IMR-90 (cell line): Measurements from ENCODE around the gene ROBO1. TPM values are rescaled to one million over a fixed set of nuclear protein-coding genes. Genes with fewer than 3 reads are reported as not detected.

Source experiments
- ATAC-seq: fragments of 200-7000 bp; cut with Tn5 transposase; 2 replicates; pipeline ENCODE4 v1.9.1; 2020; ENCODE audit warnings: low read depth, mild to moderate bottlenecking, moderate library complexity
- BruUV-seq: library from RNA; stranded (reverse); fragments of 400-500 nt; replicated peaks from 2 replicates; lab custom pipeline; 2021; lab: Mats Ljungman, UMichigan
- CTCF ChIA-PET: fragments of 300-600 bp; formaldehyde crosslinking; extraction: SDS; loops from one replicate; lab custom pipeline; 2021; ENCODE audit warnings: antibody characterized with exemption; lab: Yijun Ruan, JAX
- POLR2A ChIA-PET: fragments of 300-600 bp; sonication (Branson Sonifier 250); formaldehyde crosslinking; loops from one replicate; lab custom pipeline; 2022; ENCODE audit warnings: antibody characterized with exemption; ENCODE audit not compliant: unreplicated experiment; lab: Charles Lee
- DNase-seq: peaks from one replicate; pipeline ENCODE4 v3.0.0; 2013
- H2AFZ ChIP-seq: replicated peaks from 2 replicates; pipeline ENCODE3; 2013; ENCODE audit warnings: low read length, mild to moderate bottlenecking; ENCODE audit not compliant: poor library complexity
- H2AK5ac ChIP-seq: 2 replicates; pipeline ENCODE4 v1.6.1; 2013; ENCODE audit warnings: low read depth, low read length, inconsistent platforms
- H2AK9ac ChIP-seq: replicated peaks from 2 replicates; pipeline ENCODE3; 2013; ENCODE audit warnings: mild to moderate bottlenecking, low read depth, low read length, moderate library complexity; ENCODE audit not compliant: poor library complexity
- H2BK120ac ChIP-seq: 2 replicates; pipeline ENCODE4 v1.6.1; 2013; ENCODE audit warnings: low read depth, low read length, inconsistent platforms
- H2BK15ac ChIP-seq: 3 replicates; pipeline ENCODE4 v1.6.1; 2013; ENCODE audit warnings: low read depth, low read length, inconsistent platforms
- H2BK20ac ChIP-seq: 2 replicates; pipeline ENCODE4 v1.6.1; 2013; ENCODE audit warnings: low read depth, mild to moderate bottlenecking, inconsistent platforms, low read length, moderate library complexity
- H2BK5ac ChIP-seq: 2 replicates; pipeline ENCODE4 v1.6.1; 2013; ENCODE audit warnings: mild to moderate bottlenecking, low read depth, low read length, inconsistent platforms; ENCODE audit not compliant: poor library complexity, severe bottlenecking
- H3K14ac ChIP-seq: replicated peaks from 2 replicates; pipeline ENCODE4 v1.6.1; 2013; ENCODE audit warnings: low read depth, low read length, inconsistent platforms
- H3K18ac ChIP-seq: 2 replicates; pipeline ENCODE4 v1.6.1; 2013; ENCODE audit warnings: low read depth, low read length, control low read depth
- H3K23ac ChIP-seq: 2 replicates; pipeline ENCODE4 v1.6.1; 2013; ENCODE audit warnings: low read depth, low read length, inconsistent platforms
- H3K27ac ChIP-seq: 2 replicates; pipeline ENCODE4 v1.5.1; 2013; ENCODE audit warnings: mild to moderate bottlenecking, control low read depth, low read length; ENCODE audit not compliant: insufficient read depth
- H3K27me3 ChIP-seq: 2 replicates; pipeline ENCODE4 v1.6.1; 2013; ENCODE audit warnings: low read length; ENCODE audit not compliant: control insufficient read depth, insufficient read depth
- H3K36me3 ChIP-seq: 2 replicates; pipeline ENCODE4 v1.6.1; 2013; ENCODE audit warnings: low read length, mixed read lengths; ENCODE audit not compliant: control insufficient read depth, insufficient read depth
- H3K4ac ChIP-seq: 2 replicates; pipeline ENCODE4 v1.6.1; 2013; ENCODE audit warnings: low read depth, low read length, inconsistent platforms
- H3K4me1 ChIP-seq: 2 replicates; pipeline ENCODE4 v1.6.1; 2013; ENCODE audit warnings: low read length, mixed read lengths; ENCODE audit not compliant: control insufficient read depth, insufficient read depth
- H3K4me2 ChIP-seq: 2 replicates; pipeline ENCODE4 v1.6.1; 2013; ENCODE audit warnings: low read depth, mild to moderate bottlenecking, control low read depth, low read length, moderate library complexity
- H3K4me3 ChIP-seq: 2 replicates; pipeline ENCODE4 v1.5.1; 2013; ENCODE audit warnings: low read depth, mild to moderate bottlenecking, control low read depth, low read length, moderate library complexity; ENCODE audit not compliant: insufficient read depth
- H3K56ac ChIP-seq: 2 replicates; pipeline ENCODE4 v1.6.1; 2013; ENCODE audit warnings: low read length, inconsistent platforms; ENCODE audit not compliant: insufficient read depth; ENCODE audit errors: extremely low read depth
- H3K79me1 ChIP-seq, 2 experiments: 2 replicates each; pipeline ENCODE4 v1.6.1; 2013; ENCODE audit warnings: low read length in 2 of 2, inconsistent platforms in 1 of 2, low read depth in 1 of 2
- H3K9ac ChIP-seq: 2 replicates; pipeline ENCODE4 v1.6.1; 2013; ENCODE audit warnings: low read depth, low read length, control low read depth
- H3K9me1 ChIP-seq: 2 replicates; pipeline ENCODE4 v1.6.1; 2013; ENCODE audit warnings: low read length, inconsistent platforms; ENCODE audit not compliant: insufficient read depth
- H3K9me3 ChIP-seq: 2 replicates; pipeline ENCODE4 v1.6.1; 2013; ENCODE audit warnings: low read length; ENCODE audit not compliant: control insufficient read depth, insufficient read depth
- H4K20me1 ChIP-seq: 2 replicates; pipeline ENCODE4 v1.6.1; 2013; ENCODE audit warnings: low read length, inconsistent platforms; ENCODE audit not compliant: insufficient read depth
- H4K5ac ChIP-seq: 2 replicates; pipeline ENCODE4 v1.6.1; 2013; ENCODE audit warnings: mild to moderate bottlenecking, low read depth, low read length, control low read depth
- H4K8ac ChIP-seq, 2 experiments: 2 replicates each; pipeline ENCODE4 v1.6.1; 2013; ENCODE audit warnings: low read depth in 2 of 2, low read length in 2 of 2, control low read depth in 1 of 2, inconsistent platforms in 1 of 2
- H4K91ac ChIP-seq: 2 replicates; pipeline ENCODE4 v1.6.1; 2013; ENCODE audit warnings: low read depth, low read length, inconsistent platforms; ENCODE audit not compliant: insufficient read depth
- CEBPB ChIP-seq: IDR thresholded peaks from 2 replicates; pipeline ENCODE4 v1.6.1; 2012; ENCODE audit warnings: low read depth, low read length, improper control_type of control experiment
- NFE2L2 ChIP-seq: fragments of 150-350 bp; IDR thresholded peaks from 2 replicates; pipeline ENCODE4 v1.6.1; 2016; ENCODE audit warnings: low read depth, mild to moderate bottlenecking, low read length
- WGBS, 2 experiments: methylation state at CpG; one replicate each; pipeline versions ENCODE4 v1.1.5 to v1.1.7; 2013; ENCODE audit warnings: missing lambda C conversion rate in 2 of 2; ENCODE audit not compliant: insufficient read length in 1 of 2; ENCODE audit errors: extremely low coverage in 2 of 2; 5-methylcytosine and 5-hydroxymethylcytosine counted together
- dilution Hi-C: fragments of 300-500 bp; cut with HindIII; formaldehyde crosslinking; loops from one replicate; pipeline ENCODE4 v1.14.3; 2018; ENCODE audit warnings: low sequenced_read_pairs; ENCODE audit not compliant: unreplicated experiment
- in situ Hi-C: fragments of 300-500 bp; cut with MboI; formaldehyde crosslinking; loops from 3 replicates; pipeline ENCODE4 v1.14.3; 2019; ENCODE audit warnings: low sequenced_read_pairs, inconsistent platforms, mixed read lengths
- intact Hi-C: fragments of 100-400 bp; cut with micrococcal nuclease; formaldehyde crosslinking; loops from 2 replicates; pipeline ENCODE4 v1.10.0; 2022
- polyA plus RNA-seq, 3 experiments: library from polyadenylated mRNA; depleted of rRNA; stranded (reverse); fragments of >200 nt; gene quantifications; 2 replicates each; pipeline ENCODE4 v1.2.3, GENCODE V29; 2012; ENCODE audit warnings: low replicate concordance in 1 of 3
- total RNA-seq: library from RNA; depleted of rRNA; stranded (reverse); fragments of >200 nt; gene quantifications from 2 replicates; pipeline ENCODE4 v1.2.3, GENCODE V29; 2012

ROBO1 gene
- total and polyA plus RNA-seq, 2 of the 4 experiments (the other 2 are of a cell fraction): 24.1 to 53.9 TPM

DNA sequence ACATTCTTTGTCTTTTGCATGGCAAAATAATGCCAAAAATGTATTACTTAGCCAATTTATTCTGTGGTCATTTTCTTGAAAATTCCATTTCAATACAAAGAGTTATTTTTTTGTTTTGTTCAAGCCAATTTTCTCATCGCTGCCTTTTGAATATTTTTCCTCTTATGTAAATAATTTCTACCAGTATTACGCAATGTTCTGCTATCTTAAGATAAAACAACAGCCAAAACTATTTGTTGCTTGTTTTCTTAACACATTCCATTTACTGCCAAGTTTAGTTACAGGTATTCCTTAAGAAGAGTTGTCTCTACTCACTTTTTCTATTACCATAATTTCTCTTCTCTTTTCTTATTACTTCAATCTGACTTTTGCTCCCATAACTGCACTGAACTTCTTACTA is 163.1 kb downstream of the ROBO1 start:
- Histone ChIP-seq H3K23ac (no peak overlapping the region), H3K4me2 (no peak overlapping the region), H2BK20ac (no peak overlapping the region), H2BK120ac (no peak overlapping the region), H3K36me3 (no peaks in the 10 kb centered on the region), H3K9me3 (no peaks in the 10 kb centered on the region), H3K4me3 (no peak overlapping the region), H3K9ac (no peak overlapping the region), H3K4ac (no peak overlapping the region), H4K5ac (no peak overlapping the region), H3K18ac (no peak overlapping the region), H3K4me1 (no peaks in the 10 kb centered on the region), H4K91ac (no peak overlapping the region), H3K56ac (no peak overlapping the region), H2AK5ac (no peak overlapping the region), H4K20me1 (no peaks in the 10 kb centered on the region), H4K8ac (no peak overlapping the region), H3K27ac (no peak overlapping the region), H3K79me1 (no peaks in the 10 kb centered on the region), H2BK5ac (no peak overlapping the region), H2AK9ac (no peak overlapping the region), H3K27me3 (no peaks in the 10 kb centered on the region), H3K14ac (no peak overlapping the region), H2AFZ (no peak overlapping the region), H3K9me1 (no peaks in the 10 kb centered on the region), H2BK15ac (no peak overlapping the region)
- in situ Hi-C loops: no loop called here
- intact Hi-C loops: no loop called here
- TF ChIP-seq NFE2L2: no peak
- TF ChIP-seq CEBPB: peak; percentile 87
- no CpG with 5 or more reads among the region's 2 CpGs for WGBS, 2 experiments
- no peak for ATAC-seq
- ChIA-PET POLR2A (no interaction called here), CTCF (no interaction called here)
- DNase-seq: no peak
- dilution Hi-C loops: no loop called here
- BruUV-seq: no TSS peak
